HG03103 (cell line): ENCODE data around the gene C2orf49.

Source experiments
- ATAC-seq: cut with Tn5 transposase; IDR thresholded peaks from one replicate; pipeline ENCODE4 v1.9.1; 2021; ENCODE audit warnings: low read depth; ENCODE audit not compliant: unreplicated experiment

The C2orf49 gene

GRCh38 chr2:105358593-105358992 is 21.3 kb downstream of the C2orf49 start:
- no peak for ATAC-seq

- no peak for ATAC-seq
These were observed 24.0 kb downstream of the C2orf49 start for GRCh38 chr2:105361102-105361889.

- no peak for ATAC-seq
These were observed 25.7 kb downstream of the C2orf49 start for GRCh38 chr2:105362862-105363591.

GRCh38 chr2:105364436-105365139 is 27.2 kb downstream of the C2orf49 start:
- ATAC-seq = no peak

GRCh38 chr2:105365206-105365605 is 27.9 kb downstream of the C2orf49 start:
- no peak for ATAC-seq

DNA sequence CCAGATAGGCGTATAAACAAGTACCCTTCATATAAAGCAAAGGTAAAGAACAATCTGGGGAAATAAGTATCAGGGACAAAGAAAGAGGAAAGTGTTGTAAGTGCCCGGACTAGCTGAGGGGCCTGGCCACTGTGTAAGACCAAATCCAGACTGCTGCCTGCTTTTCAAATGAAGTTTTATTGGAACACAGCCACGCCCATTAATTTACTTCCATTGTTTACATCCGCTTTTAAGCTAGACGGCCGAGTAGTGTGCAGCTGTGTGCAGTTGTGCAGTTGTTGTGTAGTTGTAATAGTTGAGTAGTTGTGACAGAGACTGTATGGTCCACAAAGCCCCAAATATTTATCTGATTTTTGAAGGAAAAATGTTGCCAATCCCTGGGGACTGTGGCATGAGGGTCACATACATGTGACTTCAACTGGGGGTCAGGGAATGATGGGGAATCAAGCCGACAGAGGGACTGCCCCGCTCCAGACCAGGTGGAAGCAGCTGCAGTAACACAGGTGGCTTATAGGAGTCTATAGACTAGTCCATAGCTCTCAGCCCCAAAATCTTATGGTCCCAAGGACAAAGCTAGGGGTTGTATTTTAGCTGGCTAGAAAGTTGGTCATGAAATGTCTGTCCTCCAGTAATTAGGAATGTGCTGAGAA is 31.5 kb downstream of the C2orf49 start:
- no peak for ATAC-seq

DNA sequence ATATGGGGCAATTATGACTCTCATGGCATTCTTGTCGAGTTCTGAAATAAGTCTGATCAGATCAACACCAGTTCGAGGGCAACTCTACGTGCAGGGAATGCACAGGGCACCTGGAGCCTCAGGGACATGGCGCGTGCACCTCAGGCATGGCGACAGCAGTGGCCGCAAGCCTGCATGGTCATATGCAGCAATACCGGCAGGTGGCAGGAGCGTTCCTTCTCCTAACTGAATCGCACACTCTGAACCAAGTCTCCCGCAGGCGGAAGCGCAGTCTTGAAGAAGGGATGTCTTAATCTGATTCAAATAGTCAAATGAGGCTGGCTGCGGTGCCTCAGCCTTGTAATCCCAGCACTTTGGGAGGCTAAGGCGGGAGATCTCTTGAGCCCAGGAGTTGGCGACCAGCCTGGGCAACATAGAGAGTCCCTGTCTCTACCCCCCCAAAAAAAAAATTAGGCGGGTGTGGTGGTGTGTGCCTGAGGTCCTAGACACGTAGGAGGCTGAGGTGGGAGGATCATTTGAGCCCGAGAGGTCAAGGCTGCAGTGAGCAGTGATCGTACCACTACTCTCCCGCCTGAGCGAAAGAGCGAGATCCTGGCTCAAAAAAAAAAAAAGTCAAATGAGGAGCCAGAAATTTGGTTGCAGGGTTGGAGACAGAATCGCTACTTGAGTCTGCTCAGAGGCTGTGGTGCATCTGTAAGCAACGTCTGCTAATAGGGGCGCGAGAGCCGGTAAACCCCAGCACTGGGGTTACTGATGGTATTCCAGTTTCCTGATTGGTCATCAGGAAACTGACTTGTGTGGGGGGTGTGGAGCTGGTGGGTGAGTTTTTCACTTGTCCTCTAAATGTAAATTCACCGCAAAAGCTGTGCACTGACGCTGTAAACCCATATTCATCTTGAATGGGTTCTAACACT is 32.7 kb downstream of the C2orf49 start:
- peak; percentile 96 for ATAC-seq

DNA sequence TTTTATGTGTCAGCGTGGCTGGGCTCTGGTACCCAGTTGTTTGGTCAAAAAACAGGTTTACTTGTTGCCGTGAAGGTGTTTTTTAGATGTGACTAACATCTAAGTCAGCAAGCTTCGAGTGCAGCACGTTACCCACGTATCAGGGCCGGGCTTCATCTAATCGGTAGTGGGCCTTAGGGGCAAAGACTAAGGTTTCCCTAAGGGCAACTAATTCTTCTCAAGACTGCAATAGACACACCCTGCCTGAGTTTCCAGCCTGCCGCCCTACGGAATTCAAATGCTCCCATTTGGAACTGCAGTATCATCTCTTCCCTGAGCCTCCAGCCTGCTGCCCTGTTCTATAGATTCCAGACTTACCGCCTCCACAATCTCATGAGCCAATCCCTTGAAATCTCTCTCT is 33.8 kb downstream of the C2orf49 start:
- ATAC-seq = no peak

GRCh38 chr2:105371810-105372209 is 34.5 kb downstream of the C2orf49 start:
- no peak for ATAC-seq

- no peak for ATAC-seq
These were observed 36.0 kb downstream of the C2orf49 start for GRCh38 chr2:105373344-105373781.

- peak; percentile 65 for ATAC-seq
These were observed 36.6 kb downstream of the C2orf49 start for GRCh38 chr2:105373895-105374401.

DNA sequence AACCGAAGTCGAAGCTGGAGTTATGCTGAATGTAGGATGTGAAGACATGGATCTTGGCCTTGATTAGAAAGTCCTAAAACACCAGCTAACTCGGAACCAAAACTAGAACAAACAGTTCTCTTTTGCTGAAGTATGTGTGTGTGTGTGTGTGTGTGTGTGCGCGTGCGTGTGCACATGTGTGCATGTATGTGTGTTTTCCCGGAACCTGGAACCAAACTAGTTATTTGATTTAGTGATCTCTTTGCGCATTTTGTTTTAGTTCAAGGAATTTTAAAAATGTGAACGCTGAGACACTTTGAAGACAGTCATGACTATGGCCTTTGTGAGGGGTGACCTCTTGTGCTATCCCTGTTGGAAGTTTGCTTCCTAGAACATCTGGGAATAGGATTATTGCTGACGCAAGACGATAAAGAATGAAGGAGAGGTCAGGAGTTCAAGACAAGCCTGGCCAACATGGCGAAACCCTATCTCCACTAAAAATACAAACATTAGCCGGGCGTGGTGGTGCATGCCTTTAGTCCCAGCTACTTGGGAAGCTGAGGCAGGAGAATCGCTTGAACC is 37.7 kb downstream of the C2orf49 start:
- ATAC-seq = no peak

DNA sequence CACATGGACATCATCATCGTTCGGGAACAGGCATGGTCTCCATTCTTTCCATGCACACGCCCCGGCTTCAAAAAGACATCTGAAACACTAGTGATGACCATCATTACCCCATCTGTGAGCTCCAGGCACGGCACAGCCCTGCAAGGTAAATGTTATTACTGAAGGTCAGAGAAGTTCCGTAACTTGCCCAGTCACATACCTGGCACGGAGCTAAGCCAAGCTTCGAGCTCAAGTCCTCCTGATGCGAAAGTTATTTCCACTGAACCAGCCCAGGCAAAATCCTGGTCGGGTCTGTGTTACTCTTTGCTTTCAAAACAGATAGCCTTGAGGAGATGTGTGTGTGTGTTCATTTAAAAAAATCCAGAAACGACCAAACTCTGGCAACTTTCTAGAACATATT is 38.7 kb downstream of the C2orf49 start:
- ATAC-seq = no peak

DNA sequence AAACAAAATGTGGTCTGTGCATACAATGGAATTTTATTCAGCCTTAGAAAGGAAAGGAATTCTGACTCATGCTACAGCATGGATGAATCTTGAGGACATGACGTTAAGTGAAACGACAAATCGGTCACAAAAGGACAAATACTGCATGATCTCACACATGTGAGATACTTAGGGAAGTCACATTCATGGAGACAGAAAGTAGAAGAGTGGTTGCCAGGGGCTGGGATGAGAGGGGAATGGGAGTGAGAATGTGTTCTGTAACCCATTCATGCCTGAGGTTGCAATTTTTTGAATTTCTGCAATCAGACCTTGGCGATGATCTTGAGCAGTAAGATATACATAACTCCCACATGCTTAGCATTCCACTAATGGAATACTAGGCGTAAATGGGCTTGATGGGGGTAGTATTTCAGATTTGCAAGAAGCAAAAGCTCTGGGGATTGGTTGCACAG is 39.5 kb downstream of the C2orf49 start:
- no peak for ATAC-seq

- no peak for ATAC-seq
These were observed 40.5 kb downstream of the C2orf49 start for GRCh38 chr2:105377871-105378270.

DNA sequence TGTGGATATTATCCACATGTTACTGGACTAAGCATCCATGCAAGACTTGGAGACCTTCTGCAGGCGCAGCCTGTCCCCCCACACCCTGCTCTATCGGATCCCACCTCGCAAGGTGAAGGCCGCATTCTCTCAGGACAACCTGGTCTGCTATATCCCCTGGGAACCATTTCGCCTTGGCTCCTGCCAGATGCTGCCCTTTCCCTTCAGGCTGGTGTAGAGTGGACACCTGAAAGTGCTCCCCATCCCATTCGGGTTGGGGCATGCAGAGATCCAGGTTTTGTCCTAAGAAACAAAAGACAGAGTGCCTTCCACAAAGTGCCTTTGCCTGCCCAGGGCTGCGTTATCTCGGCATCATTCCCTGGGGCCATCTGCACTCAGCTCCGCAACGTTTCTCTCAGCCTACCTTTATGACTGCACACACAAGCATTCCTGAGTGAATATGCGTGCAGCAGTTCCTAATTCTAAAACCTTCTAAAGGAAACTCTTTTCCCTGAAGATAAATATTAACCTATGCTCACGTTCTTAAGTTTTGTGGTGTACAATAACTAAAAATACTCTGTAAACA is 41.0 kb downstream of the C2orf49 start:
- no peak for ATAC-seq

DNA sequence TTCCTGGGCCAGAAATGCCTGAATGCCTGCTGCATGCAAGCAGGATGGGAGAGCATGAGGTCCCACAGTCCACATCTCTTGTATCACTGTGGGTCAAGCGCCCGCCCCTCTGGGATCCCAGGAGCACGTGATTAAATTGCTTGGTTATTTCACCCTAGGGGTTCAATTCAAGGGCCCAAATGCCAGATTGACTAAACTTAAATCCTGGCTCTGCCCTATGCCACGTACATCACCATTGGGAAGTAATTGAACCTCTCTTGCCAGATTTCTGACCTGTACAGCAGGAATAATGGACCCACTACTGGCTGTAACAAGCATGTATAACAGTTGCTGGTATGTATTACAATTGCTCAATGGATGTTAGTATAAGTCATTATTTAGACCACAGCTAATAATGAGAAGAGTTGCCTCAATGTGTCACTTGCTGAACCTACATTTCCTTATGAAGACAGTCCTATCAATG is 41.6 kb downstream of the C2orf49 start:
- no peak for ATAC-seq

DNA sequence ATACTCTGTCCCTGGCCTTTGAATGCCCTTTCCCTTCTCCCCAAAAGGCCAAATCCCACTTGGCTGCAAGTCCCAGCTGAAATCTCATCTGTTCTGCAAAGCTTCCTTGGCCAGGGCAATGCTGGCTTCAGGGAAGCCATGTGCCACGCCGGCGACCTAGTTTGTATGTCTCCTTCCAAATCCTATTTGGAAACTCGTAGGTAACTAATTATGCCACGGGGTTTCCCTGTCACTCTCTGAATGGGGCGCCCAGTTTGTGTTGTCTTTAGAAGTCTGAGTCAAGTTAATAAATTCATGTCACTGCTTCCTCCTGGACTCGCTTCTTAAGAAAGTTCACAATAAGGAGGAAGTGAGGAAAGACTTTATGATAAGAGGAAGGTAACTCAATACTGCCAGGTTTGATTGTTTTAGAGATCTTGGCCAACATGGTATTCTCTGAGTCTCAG is 42.4 kb downstream of the C2orf49 start:
- ATAC-seq = no peak
